ENCODE results near the gene PARD6G. TPM values are rescaled to one million over a fixed set of nuclear protein-coding genes. Genes with fewer than 3 reads are reported as not detected.

Gene PARD6G
- polyA plus RNA-seq, 1 of the 3 experiments (the other 2 are of a cell fraction) = 4.3 TPM

GRCh38 chr18:80189531-80189865, 57.8 kb downstream of the PARD6G start:
- no peaks in the 10 kb centered on the region for H3K36me3 ChIP-seq (replicated peaks in 1 of 2; ENCODE audit: control insufficient read depth in 1 of 2, insufficient read depth in 2 of 2, low read length in 1 of 2)

GRCh38 chr18:80188643-80189530, 58.4 kb downstream of the PARD6G start:
- no peak for DNase-seq
- H4K20me1 ChIP-seq (ENCODE audit: insufficient read depth) = no peaks in the 10 kb centered on the region
- no peaks in the 10 kb centered on the region for H3K27me3 ChIP-seq (ENCODE audit: insufficient read depth)
- no peak overlapping the region for H3K9ac ChIP-seq
- TF ChIP-seq IRF3 (IDR thresholded peaks at IDR 0.05; ENCODE audit: low read depth, low read length) (no peak), MEF2A (IDR thresholded peaks at IDR 0.05; ENCODE audit: borderline replicate concordance, low read depth) (no peak), FOXM1 (IDR thresholded peaks at IDR 0.05; ENCODE audit: low read depth) (no peak), YY1 (IDR thresholded peaks at IDR 0.05; ENCODE audit: low read depth) (no peak), SMC3 (IDR thresholded peaks at IDR 0.05; ENCODE audit: low read depth, low read length) (no peak), TCF12 (IDR thresholded peaks at IDR 0.05) (no peak), RXRA (IDR thresholded peaks at IDR 0.05; ENCODE audit: borderline replicate concordance, low read depth) (no peak), RAD21 (IDR thresholded peaks at IDR 0.05; ENCODE audit: low read length) (no peak), USF2 (IDR thresholded peaks at IDR 0.05; ENCODE audit: borderline replicate concordance, low read depth, low read length) (no peak), ELF1 (IDR thresholded peaks at IDR 0.05) (no peak), FOSL2 (IDR thresholded peaks at IDR 0.05; ENCODE audit: borderline replicate concordance, low read depth) (no peak), GABPA (IDR thresholded peaks at IDR 0.05; ENCODE audit: low read depth) (no peak)
- no peak overlapping the region for H3K4me3 ChIP-seq (ENCODE audit: low read depth in 2 of 2, low read length in 1 of 2)
- POLR2A ChIA-PET = interaction anchor here (0.6 kb wide), 1 partner anchor 13 kb away, joined by 5 read pairs; no protein-coding TSS in a partner anchor
- no peak overlapping the region for H3K4me2 ChIP-seq
- no peaks in the 10 kb centered on the region for H3K36me3 ChIP-seq (replicated peaks in 1 of 2; ENCODE audit: control insufficient read depth in 1 of 2, insufficient read depth in 2 of 2, low read length in 1 of 2)
- WGBS (ENCODE audit: low lambda C conversion rate) = 79% methylated on average over 20 of the region's 20 CpGs
- H3K4me1 ChIP-seq (ENCODE audit: control insufficient read depth in 1 of 2, insufficient read depth in 2 of 2, low read depth in 1 of 2, low read length in 1 of 2) = no peaks in the 10 kb centered on the region
- H3K27ac ChIP-seq (ENCODE audit: low read depth in 2 of 2, low read length in 1 of 2) = no peak overlapping the region
- no peaks in the 10 kb centered on the region for H3F3A ChIP-seq (replicated peaks; ENCODE audit: insufficient read depth)
- no peak overlapping the region for H2AFZ ChIP-seq (ENCODE audit: low read depth)
- no peaks in the 10 kb centered on the region for H3K9me2 ChIP-seq
- H3K79me2 ChIP-seq (ENCODE audit: insufficient read depth) = no peaks in the 10 kb centered on the region
- H3K9me3 ChIP-seq = no peaks in the 10 kb centered on the region
- CTCF ChIA-PET = no interaction called here

More at GRCh38 chr18:80189531-80189865, 57.8 kb downstream of the PARD6G start:
- Histone ChIP-seq H4K20me1 (ENCODE audit: insufficient read depth) (no peaks in the 10 kb centered on the region), H3K4me1 (ENCODE audit: control insufficient read depth in 1 of 2, insufficient read depth in 2 of 2, low read depth in 1 of 2, low read length in 1 of 2) (no peaks in the 10 kb centered on the region), H3K27ac (ENCODE audit: low read depth in 2 of 2, low read length in 1 of 2) (no peak overlapping the region), H3K9ac (no peak overlapping the region), H3K9me3 (no peaks in the 10 kb centered on the region), H3K9me2 (no peaks in the 10 kb centered on the region), H3K4me3 (ENCODE audit: low read depth in 2 of 2, low read length in 1 of 2) (no peak overlapping the region), H2AFZ (ENCODE audit: low read depth) (no peak overlapping the region), H3K79me2 (ENCODE audit: insufficient read depth) (no peaks in the 10 kb centered on the region), H3F3A (replicated peaks; ENCODE audit: insufficient read depth) (no peaks in the 10 kb centered on the region), H3K27me3 (ENCODE audit: insufficient read depth) (no peaks in the 10 kb centered on the region), H3K4me2 (no peak overlapping the region)
- DNase-seq = no peak
- ChIA-PET POLR2A (interaction anchor here (0.6 kb wide), 1 partner anchor 14 kb away, joined by 5 read pairs; no protein-coding TSS in a partner anchor), CTCF (interaction anchor here (0.7 kb wide), 1 partner anchor 18 kb away, joined by 3 read pairs; no protein-coding TSS in a partner anchor)
- TF ChIP-seq NFIC (IDR thresholded peaks at IDR 0.05; ENCODE audit: borderline replicate concordance) (no peak), SIN3A (IDR thresholded peaks at IDR 0.05; ENCODE audit: borderline replicate concordance, low read depth, low read length) (no peak), PBX3 (IDR thresholded peaks at IDR 0.05) (no peak)
- 79% methylated on average over 10 of the region's 10 CpGs for WGBS (ENCODE audit: low lambda C conversion rate)

All from SK-N-SH (cell line).